ENCODE data around the gene WNT7A. TPM values are rescaled to one million over a fixed set of nuclear protein-coding genes. Genes with fewer than 3 reads are reported as not detected.

WNT7A gene
- total RNA-seq, 1 donor from 2014 or later: 1.0 TPM

GRCh38 chr3:13844911-13845310 lies 35.0 kb downstream of the WNT7A start:
- no peaks in the 10 kb centered on the region for H3K4me1 Mint-ChIP-seq
- peaks cover 2% of the 10 kb centered on the region for H3K27me3 Mint-ChIP-seq (ENCODE audit: low read depth)
- H3K4me3 Mint-ChIP-seq: no peak overlapping the region
- H3K36me3 Mint-ChIP-seq: no peaks in the 10 kb centered on the region
- peaks cover 3% of the 10 kb centered on the region for H3K9me3 Mint-ChIP-seq
- H3K27ac Mint-ChIP-seq: no peak overlapping the region
- TF ChIP-seq CTCF (IDR thresholded peaks at IDR 0.05; ENCODE audit: unreplicated experiment): no peak
- no peak for DNase-seq (ENCODE audit: low spot score in 2 of 2, unreplicated experiment in 2 of 2)

GRCh38 chr3:13844286-13844685 lies 35.6 kb downstream of the WNT7A start:
- Mint-ChIP-seq H3K4me1 (no peaks in the 10 kb centered on the region), H3K27me3 (ENCODE audit: low read depth) (peaks cover 2% of the 10 kb centered on the region), H3K4me3 (no peak overlapping the region), H3K9me3 (peaks cover 3% of the 10 kb centered on the region), H3K27ac (no peak overlapping the region), H3K36me3 (no peaks in the 10 kb centered on the region)
- no peak for DNase-seq (ENCODE audit: low spot score in 2 of 2, unreplicated experiment in 2 of 2)
- no peak for TF ChIP-seq CTCF (IDR thresholded peaks at IDR 0.05; ENCODE audit: unreplicated experiment)

GRCh38 chr3:13843351-13843750 lies 36.5 kb downstream of the WNT7A start:
- H3K27ac Mint-ChIP-seq: no peak overlapping the region
- DNase-seq (ENCODE audit: low spot score in 2 of 2, unreplicated experiment in 2 of 2): no peak
- TF ChIP-seq CTCF (IDR thresholded peaks at IDR 0.05; ENCODE audit: unreplicated experiment): no peak
- H3K4me3 Mint-ChIP-seq: no peak overlapping the region
- H3K9me3 Mint-ChIP-seq: no peaks in the 10 kb centered on the region
- H3K27me3 Mint-ChIP-seq (ENCODE audit: low read depth): peaks cover 2% of the 10 kb centered on the region
- H3K36me3 Mint-ChIP-seq: no peaks in the 10 kb centered on the region
- H3K4me1 Mint-ChIP-seq: no peaks in the 10 kb centered on the region

GRCh38 chr3:13842226-13842625 lies 37.6 kb downstream of the WNT7A start:
- TF ChIP-seq CTCF (IDR thresholded peaks at IDR 0.05; ENCODE audit: unreplicated experiment): no peak
- H3K4me3 Mint-ChIP-seq: no peak overlapping the region
- no peaks in the 10 kb centered on the region for H3K36me3 Mint-ChIP-seq
- H3K4me1 Mint-ChIP-seq: no peaks in the 10 kb centered on the region
- no peak overlapping the region for H3K27ac Mint-ChIP-seq
- no peak for DNase-seq (ENCODE audit: low spot score in 2 of 2, unreplicated experiment in 2 of 2)
- peaks cover 2% of the 10 kb centered on the region for H3K27me3 Mint-ChIP-seq (ENCODE audit: low read depth)
- no peaks in the 10 kb centered on the region for H3K9me3 Mint-ChIP-seq

- H3K9me3 Mint-ChIP-seq: no peaks in the 10 kb centered on the region
- H3K27me3 Mint-ChIP-seq (ENCODE audit: low read depth): peaks cover 2% of the 10 kb centered on the region
- no peaks in the 10 kb centered on the region for H3K4me1 Mint-ChIP-seq
- no peak for DNase-seq (ENCODE audit: low spot score in 2 of 2, unreplicated experiment in 2 of 2)
- no peak overlapping the region for H3K27ac Mint-ChIP-seq
- H3K4me3 Mint-ChIP-seq: no peak overlapping the region
- H3K36me3 Mint-ChIP-seq: no peaks in the 10 kb centered on the region
- no peak for TF ChIP-seq CTCF (IDR thresholded peaks at IDR 0.05; ENCODE audit: unreplicated experiment)
Observed at GRCh38 chr3:13841826-13842225, 38.0 kb downstream of the WNT7A start.

GRCh38 chr3:13841141-13841540 lies 38.7 kb downstream of the WNT7A start:
- H3K27me3 Mint-ChIP-seq (ENCODE audit: low read depth): peaks cover 2% of the 10 kb centered on the region
- no peaks in the 10 kb centered on the region for H3K4me1 Mint-ChIP-seq
- H3K36me3 Mint-ChIP-seq: no peaks in the 10 kb centered on the region
- no peak for TF ChIP-seq CTCF (IDR thresholded peaks at IDR 0.05; ENCODE audit: unreplicated experiment)
- no peak overlapping the region for H3K4me3 Mint-ChIP-seq
- no peak for DNase-seq (ENCODE audit: low spot score in 2 of 2, unreplicated experiment in 2 of 2)
- H3K9me3 Mint-ChIP-seq: no peaks in the 10 kb centered on the region
- no peak overlapping the region for H3K27ac Mint-ChIP-seq

All from mesothelial cell of epicardium (in vitro differentiated cells).